NCI-H2107 treated with DMSO at 0.1 percent for 48 hours (cell line): ENCODE data around the gene MEGF6.

Experiments
- DNase-seq: peaks from one replicate; lab custom pipeline; 2025; ENCODE audit not compliant: unreplicated experiment; lab: John Stamatoyannopoulos, UW

MEGF6 gene

GRCh38 chr1:3541465-3541864, 69.8 kb downstream of the MEGF6 start:
- DNase-seq: no peak

GRCh38 chr1:3540876-3541275, 70.4 kb downstream of the MEGF6 start:
- DNase-seq: no peak

- no peak for DNase-seq
Measured at GRCh38 chr1:3539707-3540425, 71.4 kb downstream of the MEGF6 start.

GRCh38 chr1:3537359-3537758, 73.9 kb downstream of the MEGF6 start:
- DNase-seq: no peak

GRCh38 chr1:3536420-3537195, 74.7 kb downstream of the MEGF6 start:
- no peak for DNase-seq

GRCh38 chr1:3535732-3536131, 75.6 kb downstream of the MEGF6 start:
- no peak for DNase-seq

- DNase-seq: no peak
Measured at GRCh38 chr1:3534803-3535637, 76.3 kb downstream of the MEGF6 start.

GRCh38 chr1:3533067-3534048, 78.0 kb downstream of the MEGF6 start:
- DNase-seq: no peak

GRCh38 chr1:3531928-3532327, 79.4 kb downstream of the MEGF6 start:
- DNase-seq: no peak

GRCh38 chr1:3530926-3531818, 80.1 kb downstream of the MEGF6 start:
- DNase-seq: no peak

GRCh38 chr1:3530086-3530925, 81.0 kb downstream of the MEGF6 start:
- DNase-seq: no peak

GRCh38 chr1:3529099-3529729, 82.1 kb downstream of the MEGF6 start:
- DNase-seq: no peak

- no peak for DNase-seq
Measured at GRCh38 chr1:3527774-3528173, 83.5 kb downstream of the MEGF6 start.

GRCh38 chr1:3525551-3526482, 85.5 kb downstream of the MEGF6 start:
- DNase-seq: no peak

GRCh38 chr1:3524556-3525203, 86.6 kb downstream of the MEGF6 start:
- no peak for DNase-seq

- DNase-seq: no peak
Measured at GRCh38 chr1:3523980-3524379, 87.3 kb downstream of the MEGF6 start.
